ENCODE results near the gene PLCL2.

PLCL2 gene

DNA sequence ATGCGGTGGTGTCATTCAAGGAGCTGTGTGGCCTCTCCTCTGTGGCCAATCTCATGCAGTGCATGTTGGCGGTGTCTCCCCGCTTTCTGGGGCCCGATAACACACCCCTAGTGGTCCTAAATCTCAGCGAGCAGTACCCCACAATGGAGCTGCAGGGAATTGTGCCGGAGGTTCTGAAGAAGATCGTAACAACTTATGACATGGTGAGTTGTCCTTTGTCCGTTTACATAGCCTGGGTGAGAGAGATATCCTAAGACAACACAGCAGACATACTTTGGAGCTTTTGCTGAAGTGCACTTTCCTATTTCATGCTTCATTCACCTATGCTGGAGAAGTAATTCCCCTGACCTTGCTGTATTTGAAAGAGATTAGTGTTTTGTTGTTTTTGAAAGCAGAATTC, 130.0 kb downstream of the PLCL2 start:
- DNase-seq = no peak

- no peak for DNase-seq
Observed at GRCh38 chr3:17021614-17022013, 136.9 kb downstream of the PLCL2 start.

- peak; percentile 60 for DNase-seq
Observed at GRCh38 chr3:17023006-17023664, 138.4 kb downstream of the PLCL2 start.

DNA sequence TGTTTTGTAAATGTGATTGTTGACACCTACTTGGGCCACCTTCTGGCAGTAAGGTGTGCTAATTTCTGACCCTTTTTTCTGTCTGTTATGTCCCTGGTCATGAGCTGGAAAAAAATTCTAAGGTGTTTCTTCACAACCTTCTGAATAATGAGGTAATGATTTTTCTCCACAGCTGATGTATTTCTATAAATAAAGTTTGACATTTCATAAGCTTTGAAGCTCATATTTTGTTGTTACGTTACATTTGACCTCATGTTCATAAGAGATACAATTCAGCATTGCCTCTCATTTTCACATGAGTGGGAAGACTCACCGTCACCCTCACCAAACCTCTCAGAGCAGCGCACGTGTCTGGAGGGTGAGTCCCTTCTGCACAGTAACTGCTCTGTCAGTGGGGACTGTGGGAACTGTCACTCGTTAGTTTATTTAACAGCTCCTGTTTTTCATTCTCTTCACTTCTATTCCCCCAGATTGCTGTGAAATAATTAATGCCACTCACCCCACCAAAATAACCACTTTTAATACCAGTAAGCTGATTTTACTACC, 140.9 kb downstream of the PLCL2 start:
- no peak for DNase-seq

GRCh38 chr3:17027318-17027717, 142.6 kb downstream of the PLCL2 start:
- no peak for DNase-seq

DNA sequence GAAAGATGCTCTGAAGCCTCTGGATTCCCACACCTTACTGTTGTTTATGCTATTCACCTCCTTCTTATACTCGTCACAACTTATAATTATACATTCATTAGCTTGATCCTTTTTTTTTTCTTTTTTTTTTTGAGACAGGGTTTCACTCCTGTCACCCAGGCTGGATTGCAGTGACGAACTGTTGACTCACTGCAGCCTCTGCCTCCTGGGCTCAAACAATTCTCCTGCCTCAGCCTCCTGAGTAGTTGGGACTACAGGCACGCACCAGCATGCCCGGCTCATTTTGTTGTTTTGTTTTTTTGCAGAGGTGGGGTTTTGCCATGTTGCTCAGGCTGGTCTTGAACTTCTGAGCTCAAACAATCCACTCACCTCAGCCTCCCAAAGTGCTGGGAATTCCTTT, 143.6 kb downstream of the PLCL2 start:
- no peak for DNase-seq

GRCh38 chr3:17030438-17030837, 145.7 kb downstream of the PLCL2 start:
- no peak for DNase-seq

DNA sequence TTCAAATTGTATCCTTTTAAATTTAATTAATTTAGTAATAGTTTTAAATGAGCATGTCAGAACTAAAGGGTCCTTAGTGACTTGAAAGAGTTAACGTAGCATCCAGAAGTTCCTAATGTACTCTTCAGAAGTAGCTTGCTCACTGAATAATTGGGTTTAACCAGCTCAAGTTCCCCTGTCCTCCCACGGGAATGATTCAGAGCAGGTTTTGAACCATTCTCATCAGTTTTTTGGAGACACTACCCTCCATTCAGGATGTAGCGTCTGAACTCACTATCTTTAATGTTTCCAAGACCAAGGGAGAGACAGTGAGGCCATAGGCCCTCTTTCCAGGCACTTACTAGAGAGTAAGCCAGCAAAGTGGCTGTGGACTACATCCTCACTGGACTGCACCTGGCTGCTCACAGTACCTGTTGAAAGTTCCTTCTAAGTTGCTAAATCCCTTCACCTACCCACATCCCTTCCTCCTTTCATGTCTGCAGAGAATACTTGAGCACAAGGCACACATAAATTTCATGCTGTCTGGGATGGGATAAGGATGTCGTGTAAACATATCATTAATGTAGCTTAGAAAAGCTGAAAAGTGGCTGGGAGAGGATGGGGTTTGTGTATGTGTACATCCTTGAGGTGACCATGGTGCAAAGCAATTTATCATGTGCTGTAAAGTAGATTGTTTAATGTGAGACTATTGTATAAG, 146.3 kb downstream of the PLCL2 start:
- DNase-seq = no peak

GRCh38 chr3:17032407-17033034, 147.8 kb downstream of the PLCL2 start:
- DNase-seq = no peak

DNA sequence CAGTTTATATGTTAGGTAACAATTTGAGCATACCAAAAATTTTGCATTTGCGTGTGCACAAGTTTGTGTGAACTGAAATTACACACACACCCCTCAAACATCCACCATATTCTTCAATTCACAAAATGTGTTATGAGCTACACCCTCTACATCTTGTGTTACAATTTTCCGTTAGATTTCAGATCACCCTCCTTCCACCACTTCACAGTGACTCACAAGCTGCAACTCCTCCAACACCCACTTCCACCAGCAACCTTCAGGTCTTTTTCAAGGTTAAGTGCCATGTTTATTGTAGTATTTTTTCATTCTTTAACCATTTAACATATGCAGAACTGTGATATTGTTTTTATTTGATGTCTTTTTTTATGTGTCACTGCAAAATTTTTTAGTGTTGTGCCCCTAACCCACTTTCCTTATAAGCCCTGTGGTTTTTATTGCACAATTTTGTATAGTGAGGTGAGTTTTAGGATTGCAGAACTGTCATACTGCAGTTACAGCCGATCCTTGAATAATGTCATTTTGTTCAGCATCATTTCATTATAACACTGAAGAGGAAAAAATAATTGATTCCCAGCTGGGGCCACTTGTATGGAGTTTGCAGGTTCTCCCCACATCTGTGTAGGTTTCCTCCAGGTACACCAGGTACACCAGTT, 148.9 kb downstream of the PLCL2 start:
- no peak for DNase-seq

- DNase-seq = no peak
Observed at GRCh38 chr3:17035033-17035432, 150.3 kb downstream of the PLCL2 start.

GRCh38 chr3:17035966-17036365, 151.2 kb downstream of the PLCL2 start:
- DNase-seq = no peak

DNA sequence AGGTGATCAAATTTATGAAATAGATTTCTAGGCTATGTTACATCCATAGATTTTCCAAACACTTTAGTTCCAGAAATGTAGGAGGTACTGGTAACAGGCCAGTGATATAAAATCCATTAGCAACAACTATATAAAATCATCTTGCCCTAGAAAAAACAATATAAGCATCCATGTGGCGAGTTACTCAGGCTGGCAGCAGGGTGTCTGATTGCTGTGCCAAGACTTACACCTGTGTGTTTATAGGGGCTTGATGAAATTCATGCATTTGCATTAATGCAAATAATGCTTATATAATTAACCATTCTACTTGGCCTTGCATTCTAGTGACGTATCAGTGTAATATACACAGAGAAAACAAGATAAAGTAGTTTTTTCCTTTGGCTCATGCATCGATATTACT, 153.4 kb downstream of the PLCL2 start:
- DNase-seq = no peak

- DNase-seq = no peak
Observed at GRCh38 chr3:17038900-17039553, 154.3 kb downstream of the PLCL2 start.

DNA sequence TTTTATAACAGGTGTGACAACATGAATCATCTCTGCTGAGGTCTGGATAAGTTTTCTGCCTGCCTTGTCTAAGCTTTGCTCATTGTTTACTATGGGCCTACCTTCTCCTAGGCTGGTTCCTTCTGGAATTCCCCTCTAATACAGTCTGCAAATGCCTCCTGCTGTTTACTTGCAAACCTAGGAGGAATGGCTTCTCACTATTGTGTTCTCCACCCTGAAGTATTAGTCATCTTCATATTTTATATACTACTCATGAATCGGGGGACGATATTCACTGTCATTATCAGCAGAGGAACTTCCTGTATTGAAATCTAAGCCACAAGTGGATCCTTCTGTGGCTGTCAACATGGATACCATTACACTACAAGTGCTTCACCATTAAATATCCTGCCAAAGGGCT, 154.8 kb downstream of the PLCL2 start:
- no peak for DNase-seq

DNA sequence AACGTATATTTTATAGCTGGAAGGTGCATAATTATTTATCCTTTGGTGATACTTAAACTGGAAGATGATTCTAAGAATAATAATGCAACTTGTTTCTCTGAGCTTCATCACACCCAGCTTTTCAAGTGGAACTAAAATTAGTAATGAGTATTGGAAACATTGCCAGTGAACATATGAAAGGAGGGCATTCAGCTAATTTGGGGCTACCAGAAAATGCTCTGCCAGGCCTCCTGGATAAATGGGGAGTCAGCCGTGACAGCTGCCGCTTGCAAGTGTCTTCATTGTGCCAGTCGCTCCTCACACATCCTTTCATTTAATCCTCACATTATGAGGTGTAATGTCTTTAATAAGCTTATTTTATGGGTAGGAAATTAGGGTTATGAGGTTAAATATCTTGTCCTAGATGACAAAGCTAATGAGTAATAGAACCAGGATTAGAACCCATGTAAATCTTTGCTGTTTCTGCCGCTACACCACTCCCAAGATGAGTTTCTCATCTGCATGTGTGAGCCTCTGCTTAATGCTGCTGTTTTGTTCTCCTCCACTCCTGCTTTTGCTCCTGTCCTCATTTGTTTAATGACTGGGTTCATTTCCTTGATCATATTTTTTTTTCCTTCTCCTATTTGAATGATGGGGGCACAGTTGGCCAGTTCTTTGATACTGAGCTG, 155.7 kb downstream of the PLCL2 start:
- DNase-seq = no peak

- no peak for DNase-seq
Observed at GRCh38 chr3:17040990-17041377, 156.2 kb downstream of the PLCL2 start.

DNA sequence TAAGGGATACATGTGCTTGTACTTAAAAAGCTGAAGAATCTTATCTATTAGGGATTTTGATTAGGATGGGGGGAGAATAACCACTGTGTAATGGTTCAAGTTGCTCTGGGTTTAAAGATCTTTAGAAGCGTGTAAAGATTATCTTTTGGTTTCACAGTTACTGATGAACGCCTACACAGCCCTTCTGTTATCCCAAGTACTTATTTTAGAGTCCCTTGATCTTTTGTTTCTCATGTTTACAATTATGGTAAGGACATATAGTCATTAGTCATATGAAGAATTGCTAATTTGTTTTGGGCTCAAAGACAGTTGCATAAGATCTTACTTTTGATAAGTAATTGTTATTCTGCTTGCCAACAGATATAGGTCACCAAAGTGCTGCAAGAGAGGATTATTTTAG, 160.1 kb downstream of the PLCL2 start:
- DNase-seq = no peak

GRCh38 chr3:17045705-17046104, 160.9 kb downstream of the PLCL2 start:
- DNase-seq = no peak

- no peak for DNase-seq
Observed at GRCh38 chr3:17046623-17047022, 161.9 kb downstream of the PLCL2 start.

GRCh38 chr3:17047162-17047561, 162.4 kb downstream of the PLCL2 start:
- no peak for DNase-seq

DNA sequence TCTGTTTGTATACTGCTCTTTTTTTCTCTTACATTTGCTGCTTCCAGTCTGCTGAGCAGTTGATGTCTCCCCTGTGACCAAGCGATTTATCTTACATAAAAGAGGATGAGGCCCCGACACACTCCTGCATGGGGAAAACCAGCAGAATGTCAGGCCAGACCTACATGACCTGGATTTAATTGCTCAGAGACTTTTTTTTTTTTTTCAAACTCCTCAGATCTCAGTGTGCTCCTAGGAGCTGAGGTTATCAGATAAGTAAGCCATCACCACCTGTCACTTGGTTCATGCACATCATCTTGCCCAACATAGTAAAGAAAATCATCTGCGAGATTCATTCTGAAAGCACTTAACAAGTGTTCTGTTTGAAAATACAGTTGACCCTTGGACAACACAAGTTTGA, 163.1 kb downstream of the PLCL2 start:
- no peak for DNase-seq

DNA sequence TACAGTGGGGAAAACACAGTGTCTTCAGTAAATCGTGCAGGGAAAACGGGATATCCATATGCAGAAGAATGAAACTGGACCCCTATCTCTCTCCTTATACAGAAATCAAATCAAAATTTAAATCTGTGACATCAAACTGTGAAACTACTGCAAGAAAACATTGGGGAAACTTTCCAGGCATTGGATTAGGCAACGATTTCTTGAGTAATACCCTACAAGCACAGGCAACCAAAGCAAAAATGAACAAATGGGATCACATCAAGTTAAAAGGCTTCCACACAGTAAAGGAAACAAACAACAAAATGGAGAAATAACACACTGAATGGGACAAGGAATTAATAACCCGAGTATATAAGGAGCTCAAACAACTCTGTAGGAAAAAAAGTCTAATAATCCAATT, 165.3 kb downstream of the PLCL2 start:
- DNase-seq = no peak

Data from CD4-positive, alpha-beta T cell treated with Interleukin-12 subunit alpha and Interleukin-12 subunit beta, for 1 hour (primary cell).